Measurements from ENCODE around the gene VILL.

DNA sequence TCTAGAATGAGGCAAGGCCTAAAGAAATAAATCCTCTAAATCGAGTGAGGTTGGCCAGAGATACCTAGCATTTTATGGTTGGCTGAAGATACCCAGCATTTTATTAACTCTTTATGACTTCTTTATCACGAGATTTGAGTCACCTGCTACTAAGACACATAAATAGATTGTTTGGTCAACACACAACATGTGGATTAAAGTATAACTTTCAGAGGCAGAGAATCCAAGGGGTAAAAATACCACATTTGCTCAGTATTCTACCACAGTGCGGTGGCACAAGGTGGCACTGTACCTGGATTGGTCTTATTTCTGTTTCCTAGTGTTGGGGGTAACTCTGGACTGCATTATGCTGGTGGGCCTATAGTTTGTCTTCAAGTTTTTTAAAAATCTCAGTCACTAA, 27.0 kb upstream of the VILL start:
- TF ChIP-seq CTCF (IDR thresholded peaks at IDR 0.05; ENCODE audit: low read depth, low read length, missing input control): peak; percentile 13
- TF ChIP-seq, protein P1, sequence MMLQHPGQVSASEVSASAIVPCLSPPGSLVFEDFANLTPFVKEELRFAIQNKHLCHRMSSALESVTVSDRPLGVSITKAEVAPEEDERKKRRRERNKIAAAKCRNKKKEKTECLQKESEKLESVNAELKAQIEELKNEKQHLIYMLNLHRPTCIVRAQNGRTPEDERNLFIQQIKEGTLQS (IDR thresholded peaks at IDR 0.05): peak; percentile 17
- no peak for TF ChIP-seq YY1 (IDR thresholded peaks at IDR 0.05)
- peak in 1 of 2 donors; percentile 45 for TF ChIP-seq RAD21 (IDR thresholded peaks at IDR 0.05)
- TF ChIP-seq MAX (IDR thresholded peaks at IDR 0.05): no peak
- TF ChIP-seq FOXA1 (IDR thresholded peaks at IDR 0.05): no peak

Data from liver (tissue), 3 donors.